Activated effector memory CD4-positive, alpha-beta T cell treated with Interleukin-2 at 50 U/mL for 16 hours (primary cell): ENCODE data around the gene GGA2.
"Not testable (repeated sequence)": the region's sequence is repeated elsewhere in the genome, so short reads cannot be mapped to it uniquely, and the experiment has no call there.

Experiments
- DNase-seq: peaks from one replicate; pipeline ENCODE4 v3.0.0-alpha.2; 2020

GGA2 gene

DNA sequence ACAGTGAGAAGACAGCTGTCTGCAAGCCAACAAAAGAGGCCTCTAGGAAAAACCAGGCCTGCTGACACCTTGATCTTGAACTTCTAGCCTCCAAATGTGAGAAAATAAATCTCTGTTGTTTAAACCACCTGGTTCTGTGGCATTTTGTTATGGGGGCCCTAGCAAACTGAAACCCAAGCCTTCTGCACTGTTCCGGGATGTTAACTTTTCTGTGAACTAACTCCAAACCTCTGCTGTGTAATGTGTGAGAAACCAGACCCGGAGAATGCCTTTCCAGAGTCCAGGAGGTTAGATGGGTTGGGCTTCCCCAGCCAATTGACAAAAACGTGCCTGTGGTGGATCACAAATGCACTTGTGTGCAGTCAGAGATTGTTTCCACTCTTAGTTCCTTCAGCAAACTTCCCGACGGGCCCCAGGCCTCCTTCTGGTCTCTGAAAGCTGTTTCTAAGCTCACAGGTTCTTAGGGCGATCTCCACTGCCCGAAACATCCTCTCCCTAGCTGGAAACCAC lies 13.6 kb upstream of the GGA2 start:
- no peak for DNase-seq

DNA sequence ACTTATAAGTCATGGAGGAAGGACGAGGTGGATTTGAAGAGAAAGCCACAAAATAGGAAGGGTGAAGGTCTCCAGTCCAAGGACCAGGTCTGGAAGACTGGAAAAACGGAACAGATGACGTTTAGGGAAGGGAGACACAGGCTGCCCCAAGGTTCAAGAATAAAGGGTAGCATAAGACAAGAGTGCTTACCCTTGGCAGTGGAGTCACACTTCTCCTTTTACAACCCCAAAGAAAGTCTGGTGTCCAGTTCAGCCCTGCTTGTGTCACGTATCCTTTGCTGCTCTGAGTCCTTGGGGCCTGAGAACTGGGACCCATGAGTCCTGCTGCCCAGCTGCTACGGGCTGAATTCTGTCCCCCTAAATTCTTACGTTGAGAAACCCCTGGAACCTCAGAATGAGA lies 13.0 kb upstream of the GGA2 start:
- no peak for DNase-seq

DNA sequence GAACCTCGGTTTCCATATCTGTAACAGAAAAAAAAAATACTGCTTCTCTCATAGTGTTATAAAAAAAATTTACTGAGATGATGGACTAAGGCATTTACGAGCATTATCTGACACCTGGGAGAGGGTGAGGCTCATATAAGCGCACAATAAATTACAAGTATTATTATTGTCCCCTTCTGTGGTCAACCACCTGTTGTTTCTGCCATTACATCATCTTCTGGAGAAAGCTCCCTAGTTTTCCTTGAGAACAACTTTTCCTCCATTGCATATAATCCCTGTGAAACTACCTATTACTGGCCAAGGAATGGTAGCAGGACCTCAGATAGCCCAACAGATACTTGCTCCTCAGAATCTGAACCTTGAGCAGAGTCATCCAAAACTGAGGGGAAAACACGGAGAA lies 11.7 kb upstream of the GGA2 start:
- no peak for DNase-seq

DNA sequence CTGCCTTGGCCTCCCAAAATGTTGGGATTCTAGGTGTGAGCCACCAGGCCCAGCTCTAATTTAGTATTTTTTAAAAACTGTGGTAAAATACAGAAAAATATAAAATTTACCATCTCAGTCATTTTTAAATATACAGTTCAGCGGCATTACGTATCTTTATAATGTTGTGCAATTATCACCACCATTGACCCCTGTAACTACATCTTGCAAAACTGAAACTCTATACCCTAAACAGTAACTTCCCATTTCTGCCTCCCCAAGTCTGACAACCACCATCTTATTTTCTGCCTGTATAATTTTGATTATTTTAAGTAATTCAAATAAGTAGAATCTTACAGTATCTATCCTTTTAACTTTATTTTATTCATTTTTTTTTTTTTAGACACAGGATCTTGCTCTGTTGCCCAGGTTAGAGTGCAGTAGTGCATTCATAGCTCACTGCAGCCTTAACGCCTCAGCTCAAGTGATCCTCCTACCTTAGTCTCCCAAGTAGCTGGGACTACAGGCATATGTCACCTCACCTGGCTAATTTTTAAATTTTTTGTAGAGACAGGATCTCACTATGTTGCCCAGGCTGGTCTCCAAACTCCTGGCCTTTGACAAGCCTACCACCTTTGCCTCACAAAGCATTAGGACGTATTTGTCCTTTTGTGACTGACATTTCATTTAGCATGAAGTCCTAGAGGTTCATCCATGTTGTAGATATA lies 10.9 kb upstream of the GGA2 start:
- no peak for DNase-seq

DNA sequence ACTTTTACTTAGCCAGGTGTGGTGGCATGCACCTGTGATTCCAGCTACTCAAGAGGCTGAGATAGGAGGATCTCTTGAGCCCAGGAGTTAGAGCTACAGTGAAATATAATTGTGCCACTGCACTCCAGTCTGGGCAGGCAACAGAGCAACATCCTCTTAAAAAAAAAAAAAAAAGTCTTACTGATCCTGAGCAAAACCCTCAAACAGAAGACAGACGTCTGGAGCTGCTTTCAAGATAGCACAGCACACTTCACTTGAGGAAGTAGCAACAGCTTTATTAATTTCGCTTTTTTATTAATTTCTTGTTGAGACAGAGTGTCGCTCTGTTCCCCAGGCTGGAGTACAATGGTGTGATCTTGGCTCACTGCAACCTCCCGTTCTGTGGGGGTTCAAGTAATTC lies 10.2 kb upstream of the GGA2 start:
- DNase-seq: no peak

DNA sequence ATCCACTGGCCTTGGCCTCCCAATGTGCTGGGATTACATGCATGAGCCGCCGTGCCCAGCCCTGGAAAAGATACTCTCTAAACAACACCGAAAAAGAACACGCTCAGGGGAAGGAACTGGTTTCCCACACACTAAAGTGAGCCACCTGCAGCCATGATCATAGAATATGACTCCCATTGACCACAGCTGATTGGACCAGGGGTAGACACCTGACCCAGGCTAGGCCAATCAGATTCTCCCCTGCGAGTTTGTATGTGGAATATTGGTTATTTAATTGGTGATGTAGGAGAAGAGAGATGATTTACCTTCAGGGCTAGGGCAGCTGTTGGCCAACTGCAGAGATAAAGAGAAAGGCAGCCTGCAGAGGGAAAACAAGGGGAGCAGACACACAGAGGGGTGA lies 9.0 kb upstream of the GGA2 start:
- no peak for DNase-seq

DNA sequence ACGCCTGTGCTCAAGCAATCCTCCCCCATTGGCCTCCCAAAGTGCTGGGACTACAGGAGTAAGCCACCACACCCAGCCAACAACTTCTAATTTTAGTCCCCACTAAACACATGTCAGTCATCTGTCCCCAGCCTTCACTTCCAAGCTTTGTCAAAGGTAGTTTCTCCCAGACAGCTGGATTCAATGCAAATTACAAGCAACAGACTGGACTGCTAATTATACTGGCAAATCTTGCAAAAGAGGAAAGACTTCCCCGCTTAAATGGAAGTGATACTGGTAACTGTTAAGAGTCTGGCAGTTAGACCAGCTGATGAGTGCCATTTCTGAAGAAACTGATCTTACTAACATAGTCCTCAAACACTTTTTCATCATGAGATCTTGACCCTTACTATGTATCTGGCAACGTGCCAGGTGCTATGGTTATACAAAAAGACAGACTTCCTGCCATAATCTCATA lies 8.2 kb upstream of the GGA2 start:
- DNase-seq: no peak

DNA sequence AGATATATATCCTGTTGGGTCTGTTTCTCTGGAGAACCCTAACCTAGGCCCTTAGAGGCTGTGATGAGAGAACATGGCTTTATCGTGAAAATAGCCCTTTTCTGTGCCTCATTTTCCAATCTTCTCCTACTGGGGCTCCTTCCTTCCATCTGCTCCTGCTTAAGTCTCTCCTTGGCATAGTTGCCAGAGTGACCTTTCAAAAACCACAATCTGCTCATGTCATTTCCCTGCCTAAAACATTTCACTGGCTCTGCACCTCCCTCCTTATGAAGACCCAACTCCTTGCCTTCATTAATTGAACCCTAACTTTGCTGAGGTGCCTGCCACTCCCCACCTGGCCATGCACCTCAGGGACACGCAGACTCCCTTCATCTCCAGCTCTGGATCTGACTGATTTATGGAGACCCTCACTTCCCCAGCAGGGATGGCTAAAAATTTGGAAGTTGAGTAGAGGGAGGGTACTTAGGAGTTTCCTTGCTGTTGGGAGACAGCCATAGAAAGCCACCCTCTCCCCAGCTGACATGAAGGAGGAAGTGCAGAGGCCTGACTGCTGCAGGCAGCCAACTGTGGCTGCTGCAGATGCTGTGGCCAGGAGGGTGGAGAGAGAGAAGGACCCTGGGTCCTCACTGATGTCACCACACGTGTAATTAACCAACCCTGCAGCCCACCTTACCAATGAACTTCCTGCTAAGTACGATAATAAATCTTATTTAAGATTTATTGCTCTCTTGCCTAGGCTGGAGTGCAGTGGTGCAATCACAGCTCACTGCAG lies 6.3 kb upstream of the GGA2 start:
- DNase-seq: no peak

DNA sequence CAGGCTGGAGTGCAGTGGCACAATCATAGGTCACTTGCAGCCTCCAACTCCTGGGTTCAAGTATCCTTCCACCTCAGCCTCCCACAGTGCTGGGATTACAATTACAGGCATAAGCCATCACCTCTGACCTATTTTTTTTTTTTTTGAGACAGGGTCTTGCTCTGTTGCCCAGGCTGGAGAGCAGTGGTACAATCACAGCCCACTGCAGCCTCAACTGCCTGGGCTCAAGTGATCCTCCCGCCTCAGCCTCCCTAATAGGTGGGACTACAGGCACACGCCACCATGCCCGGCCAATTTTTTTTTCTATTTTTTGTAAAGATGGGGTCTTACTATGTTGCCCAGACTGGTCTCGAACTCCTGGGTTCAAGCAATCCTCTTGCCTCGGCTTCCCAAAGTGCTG lies 5.6 kb upstream of the GGA2 start:
- DNase-seq: no peak

DNA sequence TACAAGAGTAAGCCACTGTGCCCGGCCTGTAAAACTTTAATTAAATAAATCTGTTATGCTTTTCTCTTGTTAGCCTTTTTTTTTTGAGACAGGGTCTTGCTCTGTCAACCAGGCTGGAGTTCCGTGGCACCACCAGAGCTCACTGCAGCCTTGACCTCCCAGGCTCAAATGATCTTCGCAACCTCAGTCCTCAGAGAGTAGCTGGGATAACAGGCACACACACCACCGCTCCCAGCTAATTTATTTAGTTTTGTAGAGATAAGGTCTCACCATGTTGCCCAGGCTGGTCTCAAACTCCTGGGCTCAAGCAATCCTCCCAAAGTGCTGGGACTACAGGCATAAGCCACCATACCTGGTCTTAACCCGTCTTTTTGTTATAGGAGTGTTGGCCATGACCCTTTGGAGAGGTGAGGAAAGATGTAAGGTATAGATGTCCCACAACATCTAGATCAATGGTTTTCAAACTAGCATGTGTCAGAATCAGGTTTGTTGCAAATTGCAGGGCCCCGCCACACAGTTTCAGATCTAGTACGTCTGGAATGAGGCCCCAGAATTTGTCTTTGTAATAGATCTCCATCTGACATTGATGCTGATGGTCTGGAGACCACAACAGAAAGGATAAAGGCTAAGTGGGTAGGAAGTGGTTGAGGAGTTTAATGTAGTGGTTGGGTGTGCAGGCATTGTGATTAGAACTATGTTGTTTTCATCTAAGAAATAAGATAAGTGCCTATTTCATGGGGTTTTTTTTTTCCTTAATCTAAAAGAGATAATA lies 4.3 kb upstream of the GGA2 start:
- no peak for DNase-seq

DNA sequence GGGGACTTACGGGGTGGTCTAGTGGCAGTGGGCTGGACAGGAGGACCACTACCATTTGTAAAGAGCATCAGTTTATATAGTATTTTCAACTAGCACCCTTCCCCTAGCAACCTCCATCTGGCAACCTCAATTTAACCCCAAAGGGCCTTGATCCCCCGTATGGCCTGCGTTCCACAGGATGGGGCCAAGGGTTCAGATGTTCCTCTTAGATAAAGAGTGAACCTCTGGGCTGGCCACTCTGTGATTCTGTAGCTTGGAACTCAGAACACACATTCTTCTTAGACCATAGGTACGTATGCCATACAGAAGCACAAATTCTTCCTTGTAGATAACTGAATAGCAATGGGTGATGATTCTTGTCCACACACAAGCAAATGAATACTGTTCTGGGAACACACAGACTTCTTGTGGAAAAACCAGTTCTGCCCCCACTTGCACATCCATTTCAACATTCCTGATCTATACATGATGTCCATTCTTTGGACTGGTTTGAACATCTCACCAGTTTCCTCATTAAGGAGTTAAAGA lies 1.9 kb upstream of the GGA2 start:
- DNase-seq: no peak

DNA sequence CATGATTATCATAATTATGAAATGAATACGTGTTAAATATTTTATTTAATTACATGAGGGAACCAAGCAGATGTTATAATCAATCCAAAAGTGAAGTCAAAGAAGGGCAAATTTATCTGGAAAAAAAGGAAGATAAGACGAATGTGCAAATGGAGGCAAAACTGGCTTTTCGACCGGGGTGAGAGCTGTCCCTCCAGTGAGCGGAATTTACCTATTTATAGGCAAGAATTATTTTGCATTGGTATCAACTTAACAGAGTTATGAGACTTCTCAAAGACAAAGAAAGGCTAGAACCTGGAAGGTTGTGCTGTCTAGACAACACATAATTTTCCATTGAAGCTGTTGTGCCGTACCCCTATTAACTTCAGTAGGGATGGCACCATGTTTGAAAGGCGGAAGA lies 1.4 kb upstream of the GGA2 start:
- no peak for DNase-seq

DNA sequence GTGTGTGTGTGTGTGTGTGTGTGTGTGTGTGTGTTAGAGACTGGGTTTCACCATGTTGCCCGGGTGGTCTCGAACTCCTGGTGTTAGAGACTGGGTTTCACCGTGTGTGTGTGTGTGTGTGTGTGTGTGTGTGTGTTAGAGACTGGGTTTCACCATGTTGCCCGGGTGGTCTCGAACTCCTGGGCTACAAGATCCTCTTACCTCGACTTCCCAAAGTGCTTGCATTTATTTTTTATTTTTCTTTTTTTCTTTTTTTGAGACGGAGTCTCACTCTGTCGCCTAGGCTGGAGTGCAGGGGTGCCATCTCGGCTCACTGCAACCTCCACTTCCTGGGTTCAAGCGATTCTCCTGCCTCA lies 599 bp upstream of the GGA2 start:
- not testable (repeated sequence) for DNase-seq

DNA sequence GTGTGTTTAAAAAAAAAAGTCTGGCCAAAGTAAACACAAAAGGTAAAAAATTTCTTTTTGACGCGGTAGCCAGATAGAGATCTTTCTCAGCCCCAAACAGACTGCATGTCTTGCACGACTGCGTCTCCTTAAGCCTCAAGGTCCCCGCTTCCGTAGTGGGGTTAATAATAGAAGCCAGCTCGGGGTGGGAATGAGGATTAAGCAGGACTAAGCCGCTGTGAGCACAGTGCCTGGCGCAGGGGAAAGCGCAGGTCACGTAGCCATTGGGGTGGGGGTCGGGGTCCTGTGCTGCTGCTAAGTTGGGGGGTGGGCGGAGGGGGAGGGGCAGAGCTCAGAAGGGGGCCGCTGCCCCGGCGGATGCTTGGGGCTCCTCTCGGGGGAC lies 521 bp downstream of the GGA2 start:
- DNase-seq: peak; percentile 13

DNA sequence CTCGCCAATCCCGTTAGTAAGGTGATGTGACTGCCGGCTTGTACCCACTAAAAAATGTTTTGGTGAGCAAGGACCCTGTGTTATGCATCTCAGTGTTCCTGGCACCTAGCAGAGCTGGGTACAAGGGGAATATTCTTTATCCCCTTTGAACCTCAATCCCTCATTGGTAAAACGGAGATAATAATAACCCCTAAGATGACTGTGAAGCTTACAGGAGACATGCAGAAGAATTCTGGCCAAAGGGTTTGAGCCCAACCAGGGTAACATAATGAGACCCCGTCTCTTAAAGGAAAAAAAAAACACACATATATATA lies 896 bp downstream of the GGA2 start:
- DNase-seq: no peak

DNA sequence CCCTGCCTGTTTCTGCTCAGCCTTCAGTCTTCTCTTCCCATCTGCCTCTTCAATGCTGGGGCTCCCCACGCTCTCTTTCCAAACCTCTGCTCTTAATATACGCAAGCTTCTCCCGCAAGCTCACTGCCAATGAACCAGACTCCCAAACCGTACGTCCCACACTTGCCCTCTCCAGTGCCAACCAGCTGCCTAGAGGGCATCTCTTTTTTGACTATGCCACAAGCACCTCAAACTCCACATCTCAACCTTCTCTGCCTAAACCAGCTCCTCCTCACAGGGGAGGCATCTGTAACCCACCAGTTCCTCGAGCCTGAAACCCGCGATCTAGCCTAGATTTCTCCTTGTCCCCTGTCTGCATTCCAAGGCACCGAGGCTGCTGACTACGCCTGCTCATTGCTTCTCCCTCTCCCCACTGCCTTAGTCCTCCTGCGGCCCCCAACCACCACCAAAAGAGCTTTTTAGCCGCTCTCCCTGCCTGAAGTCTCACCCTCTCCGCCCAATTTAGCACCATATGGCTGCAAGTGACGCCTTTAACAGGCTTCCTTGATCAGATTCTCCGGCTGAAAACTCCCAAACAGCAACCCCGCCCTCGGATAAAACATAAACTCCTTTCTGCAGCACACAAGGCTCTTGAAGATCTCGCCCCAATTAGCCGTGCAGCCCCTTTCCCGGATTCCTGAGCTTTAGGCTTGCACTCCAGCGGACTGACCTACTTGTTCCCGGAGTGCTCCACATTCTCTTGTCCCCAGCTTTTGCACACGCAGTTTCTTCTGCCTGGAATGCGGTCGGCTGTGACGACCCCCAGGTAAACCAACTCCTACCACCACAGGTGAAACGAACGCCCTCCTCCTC lies 1.5 kb downstream of the GGA2 start:
- DNase-seq: no peak

DNA sequence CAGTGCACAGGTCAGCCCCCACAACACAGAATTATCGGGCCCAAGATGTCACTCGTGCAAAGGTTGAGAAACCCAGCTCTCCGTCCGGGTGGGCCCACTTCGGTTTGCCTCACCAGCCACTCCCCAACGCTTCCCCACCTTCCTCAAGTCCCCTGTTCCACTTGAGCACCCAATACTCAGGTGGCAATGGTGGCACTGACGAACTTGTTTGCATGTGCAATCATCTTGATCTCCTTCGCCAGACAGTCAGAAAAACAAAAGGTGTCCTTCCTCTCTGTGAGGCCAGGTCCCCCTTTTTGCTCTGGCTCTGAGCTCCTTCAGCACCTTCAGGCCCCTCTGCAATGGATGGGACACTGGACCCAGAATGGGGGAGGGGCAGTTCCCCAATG lies 3.7 kb downstream of the GGA2 start:
- DNase-seq: no peak

DNA sequence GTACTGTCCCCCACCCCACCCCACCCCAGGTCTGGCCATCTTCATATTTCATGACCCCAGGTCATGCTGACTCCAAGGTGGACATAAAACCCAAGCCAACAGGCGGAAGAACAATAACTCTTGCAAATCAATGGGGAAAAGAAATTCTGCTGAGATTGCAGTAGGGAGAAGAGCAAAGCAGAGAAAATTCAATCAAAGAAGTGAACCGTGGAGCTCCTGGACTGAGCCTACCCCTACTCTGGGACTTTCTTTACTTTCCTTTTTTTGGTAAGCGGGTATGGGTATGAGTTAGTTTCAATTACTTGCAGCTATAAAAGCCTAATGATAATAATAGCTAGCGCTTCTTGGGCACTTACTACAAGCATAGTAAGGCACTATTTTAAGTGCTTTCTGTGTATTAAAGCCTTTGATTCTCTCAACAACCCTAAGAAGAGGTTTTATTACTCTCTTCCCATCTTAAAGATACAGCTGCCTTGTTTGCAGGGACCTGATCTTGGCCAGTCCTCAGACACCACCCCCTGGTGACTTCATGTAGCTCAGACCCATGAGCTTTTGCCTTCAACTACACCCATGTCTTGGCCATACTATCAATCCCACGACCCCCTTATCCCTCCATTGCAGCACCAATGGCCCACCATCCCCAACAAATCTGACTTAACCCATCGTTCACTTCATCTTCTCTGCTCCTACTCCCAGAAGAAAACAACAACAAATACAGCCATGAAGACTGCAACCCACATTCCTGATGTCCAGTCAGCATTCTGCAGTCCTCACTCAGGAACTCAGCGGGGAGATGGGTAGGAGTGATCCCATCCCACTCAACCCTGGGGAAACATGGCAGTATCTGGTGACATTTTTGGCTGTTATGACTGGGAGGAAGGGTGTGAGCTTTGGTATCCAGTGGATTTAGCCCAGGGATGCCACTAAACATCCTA lies 4.4 kb downstream of the GGA2 start:
- DNase-seq: no peak

DNA sequence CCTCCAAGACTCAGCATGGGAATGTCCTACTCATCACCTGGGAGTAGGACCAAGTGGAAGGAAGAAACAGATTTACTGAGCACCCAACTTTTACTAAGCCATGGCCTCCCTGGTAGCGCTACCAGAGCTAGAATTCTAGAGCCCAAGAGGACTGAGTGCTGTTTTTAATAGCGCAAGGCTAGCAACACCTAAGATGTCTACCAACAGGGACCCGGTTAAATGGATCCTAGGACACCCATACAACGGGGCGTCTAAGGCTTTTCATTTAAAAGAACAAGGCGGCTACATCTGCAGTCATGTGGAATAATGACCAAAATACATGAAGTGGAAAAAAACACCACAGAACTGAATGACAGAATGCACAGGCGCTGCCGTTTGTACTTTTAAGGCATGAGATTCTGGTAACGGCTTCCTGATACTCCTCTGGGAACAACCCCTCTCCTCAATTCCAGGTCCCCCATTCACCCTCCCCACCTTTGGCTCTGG lies 5.1 kb downstream of the GGA2 start:
- no peak for DNase-seq

DNA sequence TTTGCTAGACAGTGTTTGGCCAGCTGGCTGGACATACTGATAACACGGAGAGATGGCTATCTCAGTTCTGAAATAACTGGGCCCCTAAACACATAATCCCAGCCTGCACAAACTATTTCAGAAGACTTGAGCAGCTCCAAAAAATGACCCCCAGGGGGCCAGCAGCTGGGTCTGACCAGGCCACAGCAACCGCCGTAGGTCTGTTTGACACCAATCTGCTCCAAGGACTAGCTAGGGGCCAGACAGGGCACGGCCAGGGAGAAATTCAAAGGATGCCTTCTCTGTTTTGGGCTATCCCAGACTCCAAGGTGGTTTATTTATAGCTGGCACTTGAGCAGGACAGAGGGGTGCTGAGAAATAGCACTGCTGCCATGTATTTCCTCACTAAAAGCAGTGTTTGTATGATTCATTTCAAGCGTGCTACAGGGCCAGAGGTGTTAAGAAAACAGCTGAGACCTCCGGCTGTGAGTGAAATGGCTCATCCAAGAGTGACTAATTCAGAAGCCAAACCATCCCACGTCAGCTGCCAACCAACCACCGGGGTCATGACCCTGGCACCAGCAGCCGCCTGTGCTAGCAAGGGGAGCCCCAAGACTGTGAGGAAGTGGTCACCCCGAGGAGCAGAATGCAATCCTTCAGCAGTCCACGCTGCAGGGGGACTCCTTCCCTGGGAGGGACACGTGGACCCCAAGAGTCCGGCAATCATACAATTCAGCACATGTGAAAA lies 5.7 kb downstream of the GGA2 start:
- peak; percentile 65 for DNase-seq

DNA sequence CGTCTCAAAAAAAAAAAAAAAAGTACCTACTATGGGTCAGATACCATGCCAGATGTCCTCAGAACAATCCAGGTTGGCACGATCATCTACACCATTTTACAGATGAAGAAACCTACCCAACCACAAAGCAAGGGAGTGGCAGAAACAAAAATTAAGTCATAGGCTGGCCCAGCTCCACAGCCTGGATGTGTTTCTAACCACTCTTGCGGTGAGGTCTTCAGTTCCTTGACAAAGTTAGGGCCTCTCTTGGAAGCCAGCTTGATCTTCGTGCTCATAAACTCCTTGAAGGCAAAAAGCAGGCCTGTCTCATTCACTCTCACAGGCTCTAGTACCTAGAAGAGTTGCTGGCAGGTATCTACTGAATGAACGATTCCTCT lies 6.2 kb downstream of the GGA2 start:
- no peak for DNase-seq
